H1 (cell line): ENCODE results near the gene PIBF1. TPM values are rescaled to one million over a fixed set of nuclear protein-coding genes. Genes with fewer than 3 reads are reported as not detected.

Source experiments
- CTCF ChIA-PET: fragments of 300-600 bp; sonication (Branson Sonifier 250); formaldehyde crosslinking; loops from one replicate; lab custom pipeline; 2021; ENCODE audit not compliant: partially characterized antibody; lab: Charles Lee
- POLR2A ChIA-PET: fragments of 300-600 bp; sonication (Branson Sonifier 250); formaldehyde crosslinking; loops from one replicate; lab custom pipeline; 2021; ENCODE audit warnings: inconsistent platforms; ENCODE audit not compliant: partially characterized antibody; lab: Charles Lee
- DNase-seq, 2 experiments: peaks; one replicate each; pipeline versions ENCODE4 v3.0.0 to v3.0.0-alpha.2; 2010 to 2022; ENCODE audit warnings: low spot score in 2 of 2, low read depth in 1 of 2, mixed read lengths in 1 of 2
- FAIRE-seq: peaks from 2 replicates; lab custom pipeline; 2011; peaks lifted over from hg19 to GRCh38; lab: Jason Lieb, UNC
- H2AFZ ChIP-seq: 2 replicates; pipeline ENCODE4 v1.8.1; 2012; ENCODE audit warnings: low read length, inconsistent platforms
- H2AK5ac ChIP-seq: 2 replicates; pipeline ENCODE4 v1.6.1; 2013; ENCODE audit warnings: low read depth, low read length
- H2BK120ac ChIP-seq: replicated peaks from 2 replicates; pipeline ENCODE3; 2013; ENCODE audit warnings: low read depth, low read length, inconsistent platforms
- H2BK12ac ChIP-seq: 2 replicates; pipeline ENCODE4 v1.6.1; 2013; ENCODE audit warnings: low read depth, low read length
- H2BK15ac ChIP-seq: 2 replicates; pipeline ENCODE4 v1.6.1; 2013; ENCODE audit warnings: low read length
- H2BK20ac ChIP-seq: 2 replicates; pipeline ENCODE4 v1.6.1; 2013; ENCODE audit warnings: low read length
- H2BK5ac ChIP-seq: 2 replicates; pipeline ENCODE4 v1.6.1; 2013; ENCODE audit warnings: low read depth, low read length
- H3K14ac ChIP-seq: 2 replicates; pipeline ENCODE4 v1.6.1; 2013; ENCODE audit warnings: inconsistent platforms; ENCODE audit not compliant: insufficient read length
- H3K18ac ChIP-seq: 2 replicates; pipeline ENCODE4 v1.6.1; 2013; ENCODE audit warnings: low read length; ENCODE audit errors: extremely low read depth
- H3K23ac ChIP-seq: 2 replicates; pipeline ENCODE4 v1.6.1; 2013; ENCODE audit warnings: inconsistent platforms; ENCODE audit not compliant: insufficient read length
- H3K23me2 ChIP-seq: 2 replicates; pipeline ENCODE4 v1.6.1; 2013; ENCODE audit warnings: low read depth, low read length
- H3K27ac ChIP-seq: 2 replicates; pipeline ENCODE4 v1.6.1; 2011; ENCODE audit warnings: low read depth, low read length, inconsistent platforms
- H3K27me3 ChIP-seq, 4 experiments: replicated peaks in 1 of 4; 1 replicate in 1 of 4; 2 replicates in 3 of 4; pipeline versions ENCODE4 v1.6.1 to v1.8.1; 2011 to 2013; ENCODE audit warnings: low read length in 3 of 4, mild to moderate bottlenecking in 3 of 4, inconsistent platforms in 2 of 4, mixed read lengths in 2 of 4, moderate library complexity in 1 of 4; ENCODE audit not compliant: control insufficient read depth in 3 of 4, insufficient read depth in 3 of 4; ENCODE audit errors: extremely low read depth in 1 of 4
- H3K36me3 ChIP-seq, 4 experiments: 2 replicates each; pipeline versions ENCODE4 v1.6.1 to v1.8.1; 2011 to 2013; ENCODE audit warnings: mild to moderate bottlenecking in 4 of 4, low read length in 3 of 4, moderate library complexity in 2 of 4, control low read depth in 1 of 4, inconsistent platforms in 1 of 4; ENCODE audit not compliant: insufficient read depth in 4 of 4, control insufficient read depth in 2 of 4
- H3K4ac ChIP-seq: replicated peaks from 2 replicates; pipeline ENCODE3; 2013; ENCODE audit warnings: low read length, low read depth, mixed read lengths, inconsistent platforms; ENCODE audit not compliant: insufficient read length
- H3K4me1 ChIP-seq, 4 experiments: replicated peaks in 1 of 4; 1 replicate in 1 of 4; 2 replicates in 3 of 4; pipeline versions ENCODE4 v1.6.1 to v1.8.1; 2011 to 2013; ENCODE audit warnings: low read length in 3 of 4, inconsistent platforms in 2 of 4, mixed read lengths in 1 of 4; ENCODE audit not compliant: insufficient read depth in 4 of 4, control insufficient read depth in 3 of 4
- H3K4me2 ChIP-seq, 2 experiments: 2 replicates each; pipeline versions ENCODE4 v1.6.1 to v1.8.1; 2011 to 2013; ENCODE audit warnings: low read depth in 2 of 2, low read length in 2 of 2, control low read depth in 1 of 2, inconsistent platforms in 1 of 2, mild to moderate bottlenecking in 1 of 2; ENCODE audit not compliant: insufficient read depth in 1 of 2
- H3K4me3 ChIP-seq, 4 experiments: fragments of 200-600, 300-600 bp in 1 of 4; sonication (generic), shearing (Covaris generic), sonication (Bioruptor Twin) in 1 of 4; 2 replicates each; pipeline versions ENCODE4 v1.5.1 to v1.8.1; 2011 to 2016; ENCODE audit warnings: low read length in 4 of 4, low read depth in 3 of 4, control low read depth in 2 of 4, inconsistent platforms in 2 of 4, mild to moderate bottlenecking in 2 of 4, mixed read lengths in 1 of 4, moderate library complexity in 1 of 4; ENCODE audit not compliant: insufficient read depth in 2 of 4; ENCODE audit errors: extremely low read depth in 1 of 4
- H3K56ac ChIP-seq: replicated peaks from 2 replicates; pipeline ENCODE3; 2013; ENCODE audit warnings: low read depth, mild to moderate bottlenecking, mixed read lengths, low read length, inconsistent platforms; ENCODE audit not compliant: insufficient read length
- H3K79me1 ChIP-seq: 2 replicates; pipeline ENCODE4 v1.6.1; 2013; ENCODE audit warnings: low read depth, low read length, control low read depth
- H3K79me2 ChIP-seq, 2 experiments: 2 replicates each; pipeline versions ENCODE4 v1.6.1 to v1.8.1; 2012 to 2013; ENCODE audit warnings: low read length in 2 of 2, mild to moderate bottlenecking in 2 of 2, inconsistent platforms in 1 of 2; ENCODE audit not compliant: insufficient read depth in 2 of 2, control insufficient read depth in 1 of 2
- H3K9ac ChIP-seq, 4 experiments: replicated peaks in 1 of 4; 1 replicate in 1 of 4; 2 replicates in 3 of 4; pipeline versions ENCODE4 v1.6.1 to v1.8.1; 2011 to 2013; ENCODE audit warnings: low read depth in 3 of 4, low read length in 3 of 4, control low read depth in 2 of 4, mild to moderate bottlenecking in 2 of 4, moderate library complexity in 2 of 4, inconsistent platforms in 1 of 4; ENCODE audit errors: extremely low read depth in 1 of 4
- H3K9me3 ChIP-seq, 2 experiments: 2 replicates each; pipeline versions ENCODE4 v1.6.1 to v1.8.1; 2012 to 2013; ENCODE audit warnings: mild to moderate bottlenecking in 2 of 2, moderate library complexity in 2 of 2, control low read depth in 1 of 2, inconsistent platforms in 1 of 2, low read depth in 1 of 2, low read length in 1 of 2, mixed read lengths in 1 of 2; ENCODE audit not compliant: insufficient read depth in 2 of 2
- H4K20me1 ChIP-seq, 2 experiments: replicated peaks in 1 of 2; 2 replicates each; pipeline versions ENCODE3 to v1.8.1; 2011 to 2013; ENCODE audit warnings: inconsistent platforms in 2 of 2, low read length in 2 of 2, mild to moderate bottlenecking in 1 of 2; ENCODE audit not compliant: insufficient read depth in 2 of 2, control insufficient read depth in 1 of 2
- H4K5ac ChIP-seq: 2 replicates; pipeline ENCODE4 v1.6.1; 2013; ENCODE audit warnings: low read length, low read depth, mixed read lengths, inconsistent platforms; ENCODE audit not compliant: insufficient read length
- H4K8ac ChIP-seq: 2 replicates; pipeline ENCODE4 v1.8.0; 2013; ENCODE audit warnings: mild to moderate bottlenecking, moderate library complexity, low read length, inconsistent platforms; ENCODE audit not compliant: insufficient read depth; ENCODE audit errors: extremely low read depth
- H4K91ac ChIP-seq: replicated peaks from 2 replicates; pipeline ENCODE3; 2013; ENCODE audit warnings: low read length, mixed read lengths, inconsistent platforms; ENCODE audit not compliant: insufficient read length
- ASH2L ChIP-seq: fragments of 200-600, 300-600 bp; sonication (generic); IDR thresholded peaks from one replicate; pipeline ENCODE4 v1.7.1; 2017; ENCODE audit warnings: low read length
- CBX8 ChIP-seq: fragments of 300-800, 300-1000 bp; sonication (generic); IDR thresholded peaks from 2 replicates; pipeline ENCODE4 v1.7.1; 2016; ENCODE audit warnings: low read depth, low read length, borderline replicate concordance
- EP300 ChIP-seq, 2 experiments: IDR thresholded peaks; 1 replicate in 1 of 2; 2 replicates in 1 of 2; pipeline ENCODE4 v1.6.1; 2011 to 2012; ENCODE audit warnings: low read depth in 2 of 2, low read length in 2 of 2, mild to moderate bottlenecking in 2 of 2, borderline replicate concordance in 1 of 2, inconsistent platforms in 1 of 2, moderate library complexity in 1 of 2
- EZH2 ChIP-seq: fragments of 200-600 bp; sonication (generic); IDR thresholded peaks from 2 replicates; pipeline ENCODE4 v1.7.1; 2012; ENCODE audit warnings: low read depth, mild to moderate bottlenecking, moderate library complexity, low read length, inconsistent platforms; ENCODE audit not compliant: severe bottlenecking
- PHF8 ChIP-seq: fragments of 200-600 bp; sonication (generic); conservative IDR thresholded peaks from 2 replicates; pipeline ENCODE4 v1.7.1; 2012; ENCODE audit warnings: low read depth, mild to moderate bottlenecking, inconsistent platforms, low read length, moderate library complexity
- POU5F1 ChIP-seq: IDR thresholded peaks from 2 replicates; pipeline ENCODE4 v1.6.1; 2011; ENCODE audit warnings: low read depth, mild to moderate bottlenecking, low read length, moderate library complexity
- RAD21 ChIP-seq, 2 experiments: IDR thresholded peaks in 1 of 2; conservative IDR thresholded peaks in 1 of 2; 2 replicates each; pipeline ENCODE4 v1.6.1; 2011; ENCODE audit warnings: low read depth in 2 of 2, low read length in 2 of 2, improper control_type of control experiment in 1 of 2, inconsistent platforms in 1 of 2, mild to moderate bottlenecking in 1 of 2, moderate library complexity in 1 of 2
- RBBP5 ChIP-seq: IDR thresholded peaks from 2 replicates; pipeline ENCODE4 v1.7.1; 2012; ENCODE audit warnings: low read depth, mild to moderate bottlenecking, inconsistent platforms, low read length, moderate library complexity, borderline replicate concordance
- SRF ChIP-seq: IDR thresholded peaks from 2 replicates; pipeline ENCODE4 v1.6.1; 2011; ENCODE audit warnings: mild to moderate bottlenecking, low read depth, low read length, moderate library complexity
- SUZ12 ChIP-seq: fragments of 200-600 bp; sonication (generic); IDR thresholded peaks from 2 replicates; pipeline ENCODE4 v1.6.1; 2012; ENCODE audit warnings: mild to moderate bottlenecking, inconsistent platforms, low read length, moderate library complexity, mixed read lengths
- TBP ChIP-seq: IDR thresholded peaks from 2 replicates; pipeline ENCODE4 v1.6.1; 2011; ENCODE audit warnings: low read depth, low read length, improper control_type of control experiment
- WGBS, 2 experiments: shearing (Covaris generic) in 1 of 2; methylation state at CpG; one replicate each; pipeline versions ENCODE4 v1.1.6 to v1.1.7; 2013 to 2015; ENCODE audit warnings: low lambda C conversion rate in 2 of 2, mixed read lengths in 2 of 2, inconsistent platforms in 1 of 2, low coverage in 1 of 2, missing lambda C conversion rate in 1 of 2; ENCODE audit not compliant: insufficient replicate concordance in 2 of 2, insufficient coverage in 1 of 2, insufficient read length in 1 of 2; ENCODE audit errors: extremely low coverage in 1 of 2, missing lambda C conversion rate in 1 of 2; 5-methylcytosine and 5-hydroxymethylcytosine counted together
- polyA plus RNA-seq, 7 experiments: library from polyadenylated mRNA; depleted of rRNA in 3 of 7; stranded (reverse) in 5 of 7; unstranded in 2 of 7; fragments of >200 nt in 5 of 7; fragments of 200-250 nt in 2 of 7; gene quantifications; 1 replicate in 5 of 7; 2 replicates in 1 of 7; 4 replicates in 1 of 7; pipeline versions ENCODE4 v1.2.1 to v1.2.3, GENCODE V29; 2011 to 2013; ENCODE audit warnings: missing spikeins in 2 of 7, mixed read lengths in 2 of 7
- total RNA-seq: library from RNA; stranded (reverse); fragmentation: NEBNext Ultra II Directional; extraction: Animal tissue kit (Norgen Biotek cat#: 25700); gene quantifications from 2 replicates; pipeline ENCODE4 v1.2.1, GENCODE V29; 2021

The PIBF1 gene
- total and polyA plus RNA-seq, 2 of the 8 experiments (the other 6 are each of a cell fraction or from before 2014, with no cell fraction given) = 1.1 to 13.2 TPM

- Histone ChIP-seq H3K9me3 (no peaks in the 10 kb centered on the region), H3K79me2 (no peaks in the 10 kb centered on the region), H3K9ac (no peak overlapping the region), H3K36me3 (no peaks in the 10 kb centered on the region), H3K18ac (no peak overlapping the region), H3K4me3 (no peak overlapping the region), H3K14ac (no peak overlapping the region), H3K23ac (no peak overlapping the region), H4K8ac (no peak overlapping the region), H3K79me1 (no peaks in the 10 kb centered on the region), H2BK5ac (no peak overlapping the region), H3K56ac (no peak overlapping the region), H4K20me1 (no peaks in the 10 kb centered on the region), H2AK5ac (no peak overlapping the region), H3K4ac (no peak overlapping the region), H3K23me2 (no peaks in the 10 kb centered on the region), H2BK120ac (no peak overlapping the region), H2BK20ac (no peak overlapping the region), H2BK12ac (no peak overlapping the region), H4K5ac (no peak overlapping the region), H2AFZ (no peak overlapping the region), H3K27me3 (no peaks in the 10 kb centered on the region), H3K27ac (no peak overlapping the region), H4K91ac (no peak overlapping the region), H3K4me1 (no peaks in the 10 kb centered on the region), H2BK15ac (no peak overlapping the region), H3K4me2 (no peak overlapping the region)
- WGBS, 2 experiments = 100% methylated on average over 1 of the region's 1 CpG; no CpG with 5 or more reads in 1 of the 2 experiments
- CTCF ChIA-PET = interaction anchor here (1.0 kb wide), 1 partner anchor 32 kb away, joined by 3 read pairs; no protein-coding TSS in a partner anchor
- TF ChIP-seq CBX8 = no peak
- no peak for TF ChIP-seq SRF
- no peak for TF ChIP-seq EZH2
- TF ChIP-seq TBP = no peak
- no peak for TF ChIP-seq POU5F1
- TF ChIP-seq RAD21 (IDR thresholded peaks at IDR 0.05 in 1 of 2, conservative IDR thresholded peaks at IDR 0.05 in 1 of 2; ENCODE audit: low read depth in 2 of 2, low read length in 2 of 2) = no peak
- TF ChIP-seq EP300 (IDR thresholded peaks at IDR 0.05; ENCODE audit: borderline replicate concordance in 1 of 2, low read depth in 2 of 2, low read length in 2 of 2) = no peak
- TF ChIP-seq PHF8 = no peak
- TF ChIP-seq SUZ12 = no peak
- TF ChIP-seq RBBP5 = no peak
- no peak for TF ChIP-seq ASH2L
- DNase-seq (no peak), FAIRE-seq (no peak)
- POLR2A ChIA-PET = no interaction called here
Measured at GRCh38 chr13:72985610-72986009, 203.7 kb downstream of the PIBF1 start.
